Measurements from ENCODE around the gene IL13RA2.
A peak's percentile ranks its signal among the peaks of the same experiment; 100 is the strongest.

Gene IL13RA2

GRCh38 chrX:115011428-115011827, 6.0 kb downstream of the IL13RA2 start:
- Histone ChIP-seq H3K4me3 (ENCODE audit: control insufficient read depth in 1 of 7, extremely low read depth in 1 of 7, insufficient read depth in 4 of 7, low read depth in 2 of 7, low read length in 6 of 7) (no peak overlapping the region), H3K9me3 (ENCODE audit: control extremely low read depth in 1 of 5, control insufficient read depth in 4 of 5, insufficient read depth in 2 of 5, low read depth in 1 of 5, low read length in 4 of 5) (peaks cover 0 to 4% (median 0%) of the 10 kb centered on the region in 5 experiments), H3K27ac (ENCODE audit: insufficient read depth in 1 of 2, low read depth in 1 of 2, low read length in 2 of 2, poor library complexity in 1 of 2, severe bottlenecking in 2 of 2) (no peak overlapping the region), H3K36me3 (ENCODE audit: control insufficient read depth in 4 of 4, insufficient read depth in 4 of 4, low read length in 3 of 4) (no peaks in the 10 kb centered on the region), H3K4me1 (ENCODE audit: control extremely low read depth in 1 of 4, control insufficient read depth in 4 of 4, insufficient read depth in 4 of 4, low read length in 3 of 4) (no peaks in the 10 kb centered on the region), H3K27me3 (replicated peaks in 2 of 5; ENCODE audit: control insufficient read depth in 4 of 5, insufficient read depth in 5 of 5, low read length in 4 of 5) (peaks cover 0 to 2% (median 0%) of the 10 kb centered on the region in 5 experiments)
- no peak for DNase-seq
- POLR2A ChIA-PET: no interaction called here
- CTCF ChIA-PET: no interaction called here
- WGBS (ENCODE audit: insufficient coverage): no CpG with 5 or more reads among the region's 1 CpG

- Histone ChIP-seq H3K36me3 (ENCODE audit: control insufficient read depth in 4 of 4, insufficient read depth in 4 of 4, low read length in 3 of 4) (no peaks in the 10 kb centered on the region), H3K4me1 (ENCODE audit: control extremely low read depth in 1 of 4, control insufficient read depth in 4 of 4, insufficient read depth in 4 of 4, low read length in 3 of 4) (no peaks in the 10 kb centered on the region), H3K9me3 (ENCODE audit: control extremely low read depth in 1 of 5, control insufficient read depth in 4 of 5, insufficient read depth in 2 of 5, low read depth in 1 of 5, low read length in 4 of 5) (peaks cover 0 to 2% (median 0%) of the 10 kb centered on the region in 5 experiments), H3K4me3 (ENCODE audit: control insufficient read depth in 1 of 7, extremely low read depth in 1 of 7, insufficient read depth in 4 of 7, low read depth in 2 of 7, low read length in 6 of 7) (no peak overlapping the region), H3K27me3 (replicated peaks in 2 of 5; ENCODE audit: control insufficient read depth in 4 of 5, insufficient read depth in 5 of 5, low read length in 4 of 5) (peaks cover 0 to 2% (median 0%) of the 10 kb centered on the region in 5 experiments), H3K27ac (ENCODE audit: insufficient read depth in 1 of 2, low read depth in 1 of 2, low read length in 2 of 2, poor library complexity in 1 of 2, severe bottlenecking in 2 of 2) (no peak overlapping the region)
- DNase-seq: no peak
- WGBS (ENCODE audit: insufficient coverage): 77% methylated on average over 5 of the region's 6 CpGs
- CTCF ChIA-PET: no interaction called here
- POLR2A ChIA-PET: no interaction called here
Measured at GRCh38 chrX:114999906-115000305, 17.5 kb downstream of the IL13RA2 start.

GRCh38 chrX:114997779-114998178, 19.6 kb downstream of the IL13RA2 start:
- H3K9me3 ChIP-seq (ENCODE audit: control extremely low read depth in 1 of 5, control insufficient read depth in 4 of 5, insufficient read depth in 2 of 5, low read depth in 1 of 5, low read length in 4 of 5): peaks cover 0 to 2% (median 0%) of the 10 kb centered on the region in 5 experiments
- no peaks in the 10 kb centered on the region for H3K27me3 ChIP-seq (replicated peaks in 2 of 5; ENCODE audit: control insufficient read depth in 4 of 5, insufficient read depth in 5 of 5, low read length in 4 of 5)
- H3K27ac ChIP-seq (ENCODE audit: insufficient read depth in 1 of 2, low read depth in 1 of 2, low read length in 2 of 2, poor library complexity in 1 of 2, severe bottlenecking in 2 of 2): no peak overlapping the region
- no peaks in the 10 kb centered on the region for H3K36me3 ChIP-seq (ENCODE audit: control insufficient read depth in 4 of 4, insufficient read depth in 4 of 4, low read length in 3 of 4)
- ChIA-PET POLR2A (no interaction called here), CTCF (no interaction called here)
- H3K4me1 ChIP-seq (ENCODE audit: control extremely low read depth in 1 of 4, control insufficient read depth in 4 of 4, insufficient read depth in 4 of 4, low read length in 3 of 4): no peaks in the 10 kb centered on the region
- 65% methylated on average over 2 of the region's 2 CpGs for WGBS (ENCODE audit: insufficient coverage)
- DNase-seq: no peak
- H3K4me3 ChIP-seq (ENCODE audit: control insufficient read depth in 1 of 7, extremely low read depth in 1 of 7, insufficient read depth in 4 of 7, low read depth in 2 of 7, low read length in 6 of 7): no peak overlapping the region

GRCh38 chrX:114985967-114986592, 31.3 kb downstream of the IL13RA2 start:
- H3K4me3 ChIP-seq (ENCODE audit: control insufficient read depth in 1 of 7, extremely low read depth in 1 of 7, insufficient read depth in 4 of 7, low read depth in 2 of 7, low read length in 6 of 7): no peak overlapping the region
- WGBS (ENCODE audit: insufficient coverage): 83% methylated on average over 4 of the region's 5 CpGs
- no peaks in the 10 kb centered on the region for H3K9me3 ChIP-seq (ENCODE audit: control extremely low read depth in 1 of 5, control insufficient read depth in 4 of 5, insufficient read depth in 2 of 5, low read depth in 1 of 5, low read length in 4 of 5)
- no peak overlapping the region for H3K27ac ChIP-seq (ENCODE audit: insufficient read depth in 1 of 2, low read depth in 1 of 2, low read length in 2 of 2, poor library complexity in 1 of 2, severe bottlenecking in 2 of 2)
- peaks cover 0 to 3% (median 0%) of the 10 kb centered on the region in 5 experiments for H3K27me3 ChIP-seq (replicated peaks in 2 of 5; ENCODE audit: control insufficient read depth in 4 of 5, insufficient read depth in 5 of 5, low read length in 4 of 5)
- DNase-seq: peak in 1 of 3 donors; percentile 2
- POLR2A ChIA-PET: no interaction called here
- CTCF ChIA-PET: no interaction called here
- no peaks in the 10 kb centered on the region for H3K36me3 ChIP-seq (ENCODE audit: control insufficient read depth in 4 of 4, insufficient read depth in 4 of 4, low read length in 3 of 4)
- no peaks in the 10 kb centered on the region for H3K4me1 ChIP-seq (ENCODE audit: control extremely low read depth in 1 of 4, control insufficient read depth in 4 of 4, insufficient read depth in 4 of 4, low read length in 3 of 4)

- WGBS (ENCODE audit: insufficient coverage): 100% methylated on average over 1 of the region's 2 CpGs
- DNase-seq: no peak
- POLR2A ChIA-PET: interaction anchor here (0.6 kb wide), 1 partner anchor 1041 kb away, joined by 3 read pairs; no protein-coding TSS in a partner anchor
- no peaks in the 10 kb centered on the region for H3K27me3 ChIP-seq (replicated peaks in 2 of 5; ENCODE audit: control insufficient read depth in 4 of 5, insufficient read depth in 5 of 5, low read length in 4 of 5)
- peaks cover 0 to 3% (median 0%) of the 10 kb centered on the region in 5 experiments for H3K9me3 ChIP-seq (ENCODE audit: control extremely low read depth in 1 of 5, control insufficient read depth in 4 of 5, insufficient read depth in 2 of 5, low read depth in 1 of 5, low read length in 4 of 5)
- CTCF ChIA-PET: no interaction called here
- no peak overlapping the region for H3K27ac ChIP-seq (ENCODE audit: insufficient read depth in 1 of 2, low read depth in 1 of 2, low read length in 2 of 2, poor library complexity in 1 of 2, severe bottlenecking in 2 of 2)
- H3K4me1 ChIP-seq (ENCODE audit: control extremely low read depth in 1 of 4, control insufficient read depth in 4 of 4, insufficient read depth in 4 of 4, low read length in 3 of 4): no peaks in the 10 kb centered on the region
- H3K4me3 ChIP-seq (ENCODE audit: control insufficient read depth in 1 of 7, extremely low read depth in 1 of 7, insufficient read depth in 4 of 7, low read depth in 2 of 7, low read length in 6 of 7): no peak overlapping the region
- H3K36me3 ChIP-seq (ENCODE audit: control insufficient read depth in 4 of 4, insufficient read depth in 4 of 4, low read length in 3 of 4): no peaks in the 10 kb centered on the region
Measured at GRCh38 chrX:114976292-114976691, 41.1 kb downstream of the IL13RA2 start.

GRCh38 chrX:114973013-114973412, 44.4 kb downstream of the IL13RA2 start:
- ChIA-PET CTCF (no interaction called here), POLR2A (no interaction called here)
- Histone ChIP-seq H3K27ac (ENCODE audit: insufficient read depth in 1 of 2, low read depth in 1 of 2, low read length in 2 of 2, poor library complexity in 1 of 2, severe bottlenecking in 2 of 2) (no peak overlapping the region), H3K27me3 (replicated peaks in 2 of 5; ENCODE audit: control insufficient read depth in 4 of 5, insufficient read depth in 5 of 5, low read length in 4 of 5) (peaks cover 0 to 8% (median 0%) of the 10 kb centered on the region in 5 experiments), H3K4me1 (ENCODE audit: control extremely low read depth in 1 of 4, control insufficient read depth in 4 of 4, insufficient read depth in 4 of 4, low read length in 3 of 4) (no peaks in the 10 kb centered on the region), H3K9me3 (ENCODE audit: control extremely low read depth in 1 of 5, control insufficient read depth in 4 of 5, insufficient read depth in 2 of 5, low read depth in 1 of 5, low read length in 4 of 5) (peaks cover 0 to 3% (median 0%) of the 10 kb centered on the region in 5 experiments), H3K4me3 (ENCODE audit: control insufficient read depth in 1 of 7, extremely low read depth in 1 of 7, insufficient read depth in 4 of 7, low read depth in 2 of 7, low read length in 6 of 7) (no peak overlapping the region), H3K36me3 (ENCODE audit: control insufficient read depth in 4 of 4, insufficient read depth in 4 of 4, low read length in 3 of 4) (no peaks in the 10 kb centered on the region)
- no peak for DNase-seq

GRCh38 chrX:114970806-114971205, 46.6 kb downstream of the IL13RA2 start:
- no peaks in the 10 kb centered on the region for H3K36me3 ChIP-seq (ENCODE audit: control insufficient read depth in 4 of 4, insufficient read depth in 4 of 4, low read length in 3 of 4)
- no CpG with 5 or more reads among the region's 3 CpGs for WGBS (ENCODE audit: insufficient coverage)
- CTCF ChIA-PET: interaction anchor here (0.7 kb wide), 1 partner anchor 313 kb away, joined by 3 read pairs; no protein-coding TSS in a partner anchor
- no peak for DNase-seq
- POLR2A ChIA-PET: no interaction called here
- no peaks in the 10 kb centered on the region for H3K4me1 ChIP-seq (ENCODE audit: control extremely low read depth in 1 of 4, control insufficient read depth in 4 of 4, insufficient read depth in 4 of 4, low read length in 3 of 4)
- peaks cover 0 to 3% (median 0%) of the 10 kb centered on the region in 5 experiments for H3K9me3 ChIP-seq (ENCODE audit: control extremely low read depth in 1 of 5, control insufficient read depth in 4 of 5, insufficient read depth in 2 of 5, low read depth in 1 of 5, low read length in 4 of 5)
- H3K4me3 ChIP-seq (ENCODE audit: control insufficient read depth in 1 of 7, extremely low read depth in 1 of 7, insufficient read depth in 4 of 7, low read depth in 2 of 7, low read length in 6 of 7): no peak overlapping the region
- H3K27me3 ChIP-seq (replicated peaks in 2 of 5; ENCODE audit: control insufficient read depth in 4 of 5, insufficient read depth in 5 of 5, low read length in 4 of 5): peaks cover 0 to 9% (median 0%) of the 10 kb centered on the region in 5 experiments
- no peak overlapping the region for H3K27ac ChIP-seq (ENCODE audit: insufficient read depth in 1 of 2, low read depth in 1 of 2, low read length in 2 of 2, poor library complexity in 1 of 2, severe bottlenecking in 2 of 2)
